Nephron progenitor cell (in vitro differentiated cells): ENCODE data around the gene ITIH2.

Experiments used
- DNase-seq: peaks from one replicate; pipeline ENCODE4 v3.0.0; 2021
- H3K27ac Mint-ChIP-seq: 2 replicates; pipeline ENCODE4 v1.8.0; 2021; ENCODE audit warnings: mild to moderate bottlenecking, moderate library complexity, mixed read lengths
- H3K27me3 Mint-ChIP-seq: 2 replicates; pipeline ENCODE4 v1.8.0; 2021; ENCODE audit warnings: mild to moderate bottlenecking, low read depth, mixed read lengths; ENCODE audit not compliant: poor library complexity
- H3K36me3 Mint-ChIP-seq: 2 replicates; pipeline ENCODE4 v1.8.0; 2021; ENCODE audit warnings: low read depth, mixed read lengths
- H3K4me1 Mint-ChIP-seq: 2 replicates; pipeline ENCODE4 v1.8.0; 2021; ENCODE audit warnings: mixed read lengths
- H3K4me3 Mint-ChIP-seq: 2 replicates; pipeline ENCODE4 v1.8.0; 2021; ENCODE audit warnings: mild to moderate bottlenecking, moderate library complexity, mixed read lengths
- H3K9me3 Mint-ChIP-seq: 2 replicates; pipeline ENCODE4 v1.8.0; 2021; ENCODE audit warnings: mild to moderate bottlenecking, moderate library complexity, mixed read lengths
- TF ChIP-seq, protein P1 (sequence below): fragments of 200-600 bp; sonication (generic); IDR thresholded peaks from 2 replicates; pipeline ENCODE4 v1.5.0; 2021; ENCODE audit warnings: antibody characterized with exemption

The ITIH2 gene

DNA sequence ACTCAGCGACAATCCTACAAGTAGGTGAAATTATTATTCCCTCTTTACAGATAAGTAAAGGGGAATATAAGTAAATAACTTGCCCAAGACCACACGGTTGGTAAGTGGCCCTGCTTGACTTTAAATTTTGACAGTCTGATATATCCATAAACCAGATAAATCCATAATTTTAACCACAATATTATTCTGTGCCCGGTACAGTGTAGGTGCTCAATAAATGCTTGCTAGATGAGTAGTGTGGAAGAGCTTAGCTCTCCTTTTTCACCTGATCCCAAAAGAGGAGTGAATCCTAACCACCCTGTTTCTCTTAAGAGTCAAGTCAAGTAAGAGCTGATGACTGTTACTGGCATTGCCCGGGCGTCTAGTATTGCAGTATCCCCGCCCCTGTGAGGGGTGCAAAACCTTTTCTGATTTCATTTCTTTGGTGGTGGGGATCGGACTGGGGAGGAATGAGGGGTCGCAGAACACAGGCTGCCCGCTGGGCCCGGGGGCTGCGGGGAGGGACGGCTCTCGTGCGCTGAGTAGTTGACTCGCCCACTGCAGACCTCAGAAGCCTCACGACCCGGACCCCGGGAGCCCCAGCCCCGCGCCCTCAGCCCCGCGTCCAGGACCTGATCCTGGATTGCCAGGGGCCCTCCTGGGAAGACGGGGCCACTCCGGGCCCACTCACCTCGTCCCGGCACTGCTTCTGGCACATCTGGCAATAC, 84.2 kb downstream of the ITIH2 start:
- H3K27me3 Mint-ChIP-seq = no peaks in the 10 kb centered on the region
- H3K9me3 Mint-ChIP-seq = no peaks in the 10 kb centered on the region
- DNase-seq = no peak
- H3K4me1 Mint-ChIP-seq = peaks cover 25% of the 10 kb centered on the region
- no peak overlapping the region for H3K4me3 Mint-ChIP-seq
- H3K27ac Mint-ChIP-seq = no peak overlapping the region
- TF ChIP-seq, protein P1, sequence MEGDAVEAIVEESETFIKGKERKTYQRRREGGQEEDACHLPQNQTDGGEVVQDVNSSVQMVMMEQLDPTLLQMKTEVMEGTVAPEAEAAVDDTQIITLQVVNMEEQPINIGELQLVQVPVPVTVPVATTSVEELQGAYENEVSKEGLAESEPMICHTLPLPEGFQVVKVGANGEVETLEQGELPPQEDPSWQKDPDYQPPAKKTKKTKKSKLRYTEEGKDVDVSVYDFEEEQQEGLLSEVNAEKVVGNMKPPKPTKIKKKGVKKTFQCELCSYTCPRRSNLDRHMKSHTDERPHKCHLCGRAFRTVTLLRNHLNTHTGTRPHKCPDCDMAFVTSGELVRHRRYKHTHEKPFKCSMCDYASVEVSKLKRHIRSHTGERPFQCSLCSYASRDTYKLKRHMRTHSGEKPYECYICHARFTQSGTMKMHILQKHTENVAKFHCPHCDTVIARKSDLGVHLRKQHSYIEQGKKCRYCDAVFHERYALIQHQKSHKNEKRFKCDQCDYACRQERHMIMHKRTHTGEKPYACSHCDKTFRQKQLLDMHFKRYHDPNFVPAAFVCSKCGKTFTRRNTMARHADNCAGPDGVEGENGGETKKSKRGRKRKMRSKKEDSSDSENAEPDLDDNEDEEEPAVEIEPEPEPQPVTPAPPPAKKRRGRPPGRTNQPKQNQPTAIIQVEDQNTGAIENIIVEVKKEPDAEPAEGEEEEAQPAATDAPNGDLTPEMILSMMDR = no peak
- peaks cover 45% of the 10 kb centered on the region for H3K36me3 Mint-ChIP-seq

DNA sequence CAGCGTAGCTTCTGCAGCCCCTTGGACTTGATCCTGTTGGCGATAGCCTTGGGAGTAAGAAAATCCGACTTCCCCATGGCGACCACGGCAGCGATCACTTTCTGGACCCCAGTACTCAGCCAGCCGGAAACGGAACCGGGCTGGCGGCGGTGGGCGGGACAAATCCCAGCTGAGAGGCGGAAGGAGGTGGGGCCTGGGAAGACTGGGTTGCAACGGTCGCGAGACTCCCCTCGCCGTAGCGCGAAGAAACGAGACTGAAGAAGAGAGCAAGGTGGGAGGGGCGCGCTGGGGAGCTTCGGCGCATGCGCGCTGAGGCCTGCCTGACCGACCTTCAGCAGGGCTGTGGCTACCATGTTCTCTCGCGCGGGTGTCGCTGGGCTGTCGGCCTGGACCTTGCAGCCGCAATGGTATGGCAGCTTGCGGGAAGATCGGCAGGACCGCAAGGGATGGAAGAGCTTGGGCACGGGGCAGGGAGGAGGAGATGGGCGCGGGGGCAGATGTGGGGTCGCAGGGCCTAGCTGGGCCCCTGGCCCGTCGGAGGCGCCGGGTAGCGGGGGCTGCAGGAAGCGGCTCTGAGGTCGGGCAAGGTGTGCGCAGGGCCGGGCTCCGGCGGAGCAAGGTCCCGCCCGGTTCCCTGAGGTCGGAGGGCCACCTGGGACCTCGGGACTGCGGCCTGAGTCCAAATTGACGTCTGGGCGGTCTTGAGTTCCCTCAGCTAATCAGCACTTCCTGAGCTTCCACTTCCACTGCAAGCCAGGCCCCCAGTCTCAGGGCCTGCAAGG, 84.9 kb downstream of the ITIH2 start, which contains the start of the genes ATP5F1C and KIN:
Gene ATP5F1C, plus strand, starts transcription at position 321 of the 782 bp plus-strand sequence. Its CDS starts 31 bp downstream, at position 352.
Gene KIN, minus strand, starts transcription at position 137 of the 782 bp plus-strand sequence. Its CDS starts 60 bp downstream, at position 77.
- no peaks in the 10 kb centered on the region for H3K9me3 Mint-ChIP-seq
- TF ChIP-seq, protein P1 = no peak
- peaks cover 46% of the 10 kb centered on the region for H3K36me3 Mint-ChIP-seq
- peak within 1 kb of the TSS; percentile 84 for H3K27ac Mint-ChIP-seq
- H3K27me3 Mint-ChIP-seq = no peaks in the 10 kb centered on the region
- H3K4me1 Mint-ChIP-seq = peaks cover 25% of the 10 kb centered on the region
- no peak within 1 kb of the TSS for H3K4me3 Mint-ChIP-seq
- DNase-seq = peak; percentile 97

DNA sequence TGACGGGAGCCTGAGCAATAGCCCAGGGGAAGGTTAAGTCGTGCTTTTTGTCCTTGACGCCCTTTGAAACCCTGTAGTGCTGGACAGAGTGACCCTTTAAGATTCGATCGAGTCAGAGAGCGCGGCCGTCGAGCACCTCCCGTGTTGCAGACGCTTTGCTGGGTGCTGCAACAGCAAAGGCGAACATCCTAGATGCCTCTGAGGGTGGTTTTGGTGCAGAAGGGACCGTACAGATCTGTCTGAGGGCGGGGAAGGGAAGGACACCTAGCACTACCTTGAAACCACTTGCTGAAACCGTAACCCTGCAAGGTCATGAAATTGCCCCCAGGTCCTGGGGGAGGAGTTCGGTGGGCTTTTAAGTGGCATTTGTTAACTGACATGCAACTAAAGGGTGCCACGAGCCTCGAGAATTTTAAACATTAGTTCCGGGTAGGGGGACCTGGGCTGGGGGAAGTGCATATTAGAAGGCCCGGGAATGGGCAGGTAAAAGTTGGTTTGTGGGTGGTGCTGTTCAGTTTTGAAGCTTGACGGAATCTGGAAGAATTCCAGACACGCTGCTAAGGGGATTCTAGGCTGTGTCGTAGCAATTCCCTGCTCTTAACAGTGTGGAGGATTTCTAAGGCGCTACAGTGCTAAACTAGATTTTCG, 85.6 kb downstream of the ITIH2 start:
- H3K36me3 Mint-ChIP-seq = peaks cover 46% of the 10 kb centered on the region
- no peak for DNase-seq
- H3K27ac Mint-ChIP-seq = peak overlapping the region; percentile 84
- no peaks in the 10 kb centered on the region for H3K27me3 Mint-ChIP-seq
- no peak overlapping the region for H3K4me3 Mint-ChIP-seq
- H3K9me3 Mint-ChIP-seq = no peaks in the 10 kb centered on the region
- TF ChIP-seq, protein P1 = no peak
- peaks cover 25% of the 10 kb centered on the region for H3K4me1 Mint-ChIP-seq

DNA sequence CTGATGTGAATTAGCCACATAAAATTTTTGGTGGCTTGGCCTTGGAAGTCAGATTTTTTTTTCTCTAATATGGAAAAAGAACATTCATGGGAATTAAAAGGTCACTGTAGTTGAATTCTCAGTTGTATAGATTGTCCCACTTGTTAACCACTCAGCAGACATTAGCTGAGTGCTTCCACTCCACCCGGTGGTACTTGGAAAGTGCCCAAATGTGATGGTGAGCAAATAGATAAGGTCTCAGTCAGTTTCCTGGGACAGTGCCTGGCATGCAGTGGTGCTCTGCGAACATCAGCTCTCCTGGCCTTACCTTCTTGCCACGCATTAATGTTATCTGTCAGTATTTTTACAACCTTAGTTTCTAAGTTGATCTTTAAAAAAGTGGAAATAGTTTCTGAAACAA, 86.3 kb downstream of the ITIH2 start:
- no peak overlapping the region for H3K4me3 Mint-ChIP-seq
- no peaks in the 10 kb centered on the region for H3K27me3 Mint-ChIP-seq
- H3K9me3 Mint-ChIP-seq = no peaks in the 10 kb centered on the region
- H3K27ac Mint-ChIP-seq = no peak overlapping the region
- DNase-seq = peak; percentile 3
- peaks cover 25% of the 10 kb centered on the region for H3K4me1 Mint-ChIP-seq
- H3K36me3 Mint-ChIP-seq = peaks cover 47% of the 10 kb centered on the region
- TF ChIP-seq, protein P1 = no peak

DNA sequence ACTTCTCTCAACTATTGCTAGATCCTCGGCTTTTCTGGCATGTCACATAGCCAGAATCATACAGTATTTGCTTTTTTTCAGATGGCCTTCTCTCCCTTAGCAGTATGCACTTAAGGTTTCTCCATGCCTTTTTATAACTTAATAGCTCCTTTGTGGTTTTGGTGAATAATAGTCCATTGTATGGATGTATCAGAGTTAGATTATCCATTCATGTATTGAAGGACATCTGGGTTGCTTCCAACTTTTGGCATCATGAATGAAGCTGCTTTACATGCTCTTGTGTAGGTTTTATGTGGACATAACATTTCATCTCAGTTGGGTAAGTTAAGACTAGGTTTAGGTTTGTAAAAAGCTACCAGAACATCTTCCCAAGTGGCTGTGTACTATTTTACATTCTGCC, 89.4 kb downstream of the ITIH2 start:
- DNase-seq = no peak
- Mint-ChIP-seq H3K36me3 (peaks cover 71% of the 10 kb centered on the region), H3K9me3 (no peaks in the 10 kb centered on the region), H3K4me1 (peaks cover 33% of the 10 kb centered on the region), H3K27me3 (peaks cover 3% of the 10 kb centered on the region), H3K27ac (peak overlapping the region; percentile 14), H3K4me3 (no peak overlapping the region)
- TF ChIP-seq, protein P1 = no peak
